Activated CD4-positive, alpha-beta T cell treated with anti-CD3 and anti-CD28 coated beads, Interleukin-2, amount 50 U/mL, for 16 hours (primary cell): Measurements from ENCODE around the gene EEPD1.
A peak's percentile ranks its signal among the peaks of the same experiment; 100 is the strongest.
"Not testable (repeated sequence)": the region's sequence is repeated elsewhere in the genome, so short reads cannot be mapped to it uniquely, and the experiment has no call there.

Experiments
- DNase-seq: peaks from one replicate; pipeline ENCODE4 v3.0.0-alpha.2; 2020

The EEPD1 gene

GRCh38 chr7:36152756-36153570, at the start of gene EEPD1:
Gene EEPD1, plus strand, starts transcription at chr7:36153254. Its CDS starts 1,071 bp downstream, at chr7:36154325.
- DNase-seq = peak; percentile 100

DNA sequence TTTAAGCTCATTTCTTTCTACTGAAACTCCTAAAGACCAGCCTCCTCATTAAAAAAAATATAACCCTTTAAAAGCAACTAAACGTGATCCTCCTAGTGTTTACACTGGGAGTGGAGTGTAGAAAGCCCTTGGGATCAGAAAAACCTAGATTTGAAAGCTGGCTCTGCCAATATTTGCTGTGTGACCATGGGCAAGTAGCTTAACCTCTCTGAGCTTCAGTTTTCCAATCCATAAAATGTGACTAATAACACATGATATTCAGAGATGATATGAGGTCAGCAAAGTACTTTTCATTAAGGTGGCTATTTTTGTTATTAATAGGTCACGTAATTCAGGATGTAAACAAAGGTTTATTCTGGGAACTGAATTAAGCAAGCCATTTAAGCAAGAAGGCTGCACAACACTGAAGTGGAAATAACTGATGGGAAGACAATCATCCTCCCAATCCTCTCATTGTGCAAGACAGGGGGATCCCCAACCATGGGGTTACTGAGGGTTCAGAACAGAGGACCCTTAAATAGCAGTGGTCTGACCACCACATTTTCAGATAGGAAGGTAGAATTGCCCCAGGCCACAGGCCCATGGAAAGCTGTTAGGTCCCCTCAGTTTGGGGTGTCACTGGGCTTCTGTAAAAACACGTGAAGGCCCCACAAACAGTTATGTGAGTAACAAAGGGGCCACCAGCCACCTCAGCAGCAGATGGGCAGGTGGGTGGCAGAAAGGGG, 49.1 kb upstream of the EEPD1 start:
- DNase-seq = no peak

- DNase-seq = not testable (repeated sequence)
These were observed 45.8 kb upstream of the EEPD1 start for GRCh38 chr7:36106972-36107908.

DNA sequence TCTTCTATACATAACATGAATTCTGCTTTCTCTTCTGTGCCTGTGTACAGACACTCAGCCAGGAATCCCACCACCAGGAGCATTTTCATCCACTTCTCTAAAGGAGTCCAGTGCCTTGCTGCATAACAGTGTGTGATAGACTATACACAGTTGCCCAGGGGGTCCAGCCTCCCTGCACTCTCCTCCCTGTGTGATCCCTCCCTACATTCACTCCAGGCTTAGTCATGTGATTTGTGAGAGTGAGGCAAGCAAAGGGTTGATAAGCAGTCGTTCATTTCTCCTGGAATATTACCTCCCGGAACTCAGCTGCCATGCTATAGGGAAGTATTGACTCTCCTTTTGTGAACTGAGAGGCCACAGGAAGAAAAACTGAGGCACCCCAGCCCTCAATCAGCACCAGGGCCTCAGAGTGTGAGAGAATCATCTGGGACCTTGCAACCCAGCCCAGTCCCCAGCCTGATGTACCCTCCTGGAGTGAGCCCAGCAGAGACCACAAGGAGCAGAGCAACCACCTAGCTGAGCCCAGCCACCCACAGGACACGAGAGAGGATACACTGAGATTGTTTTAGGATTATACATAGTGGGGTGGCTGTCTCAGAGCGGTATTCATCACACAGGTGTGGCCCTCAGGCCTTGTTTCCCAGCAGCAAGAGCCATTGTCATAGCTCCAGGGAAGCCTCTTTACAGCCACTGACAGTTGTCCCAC, 45.0 kb upstream of the EEPD1 start:
- DNase-seq = no peak

- DNase-seq = no peak
These were observed 43.9 kb upstream of the EEPD1 start for GRCh38 chr7:36109013-36109627.

- DNase-seq = no peak
These were observed 42.5 kb upstream of the EEPD1 start for GRCh38 chr7:36110584-36110983.

GRCh38 chr7:36112969-36113368, 40.1 kb upstream of the EEPD1 start:
- no peak for DNase-seq

DNA sequence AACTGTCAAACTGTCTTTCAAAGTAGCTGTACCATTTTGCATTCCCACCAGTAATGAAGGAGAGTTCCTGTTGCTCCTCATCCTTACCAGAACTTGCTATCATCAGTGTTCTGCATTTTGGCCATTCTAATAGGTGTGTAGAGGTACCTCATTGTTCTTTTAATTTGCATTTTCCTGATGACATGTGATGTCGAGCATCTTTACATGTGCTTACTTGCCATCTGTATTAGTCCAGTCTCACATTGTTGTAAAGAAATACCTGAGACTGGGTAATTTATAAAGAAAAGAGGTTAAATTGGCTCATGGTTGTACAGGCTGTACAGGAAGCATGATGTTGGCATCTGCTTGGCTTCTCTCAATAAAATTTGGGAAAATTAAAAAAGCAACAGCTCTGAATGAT, 38.7 kb upstream of the EEPD1 start:
- no peak for DNase-seq

GRCh38 chr7:36115448-36116321, 37.4 kb upstream of the EEPD1 start:
- peak; percentile 97 for DNase-seq

- DNase-seq = peak; percentile 41
These were observed 36.5 kb upstream of the EEPD1 start for GRCh38 chr7:36116347-36117202.

GRCh38 chr7:36117203-36117840, 35.7 kb upstream of the EEPD1 start:
- no peak for DNase-seq

GRCh38 chr7:36118344-36118743, 34.7 kb upstream of the EEPD1 start:
- DNase-seq = no peak

DNA sequence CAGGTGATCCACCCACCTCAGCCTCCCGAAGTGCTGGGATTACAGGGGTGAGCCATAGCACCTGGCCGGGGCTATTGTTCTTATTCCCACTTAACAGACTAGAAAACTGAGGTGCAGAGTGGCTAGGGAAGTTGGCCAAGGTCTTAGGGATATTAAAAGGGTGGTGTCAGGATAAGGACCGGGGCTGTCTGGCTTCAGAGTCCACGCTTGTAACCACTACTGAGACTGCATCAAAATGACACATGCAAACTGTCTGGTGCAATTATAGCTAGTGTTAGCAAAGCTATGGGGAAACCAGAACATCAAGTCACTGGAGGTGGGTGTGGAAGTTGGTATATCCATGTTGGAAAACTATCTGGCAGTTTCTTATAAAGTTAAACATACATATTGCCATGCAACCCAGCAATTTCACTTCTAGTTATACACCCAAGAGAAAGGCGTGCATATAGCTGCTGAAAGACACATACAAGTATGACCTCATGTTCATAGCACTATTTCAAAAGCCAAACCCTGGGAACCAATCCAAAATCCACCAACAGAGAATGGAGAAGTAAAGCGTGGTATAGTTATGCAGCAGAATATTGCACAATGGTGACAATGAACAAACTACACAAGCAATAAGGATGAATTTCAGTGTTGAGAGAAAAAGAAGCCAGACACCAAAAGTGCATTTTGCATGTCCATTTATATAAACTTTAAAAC, 33.9 kb upstream of the EEPD1 start:
- no peak for DNase-seq

GRCh38 chr7:36119983-36120646, 32.9 kb upstream of the EEPD1 start:
- DNase-seq = not testable (repeated sequence)

GRCh38 chr7:36125630-36126029, 27.4 kb upstream of the EEPD1 start:
- DNase-seq = not testable (repeated sequence)

GRCh38 chr7:36127075-36127740, 25.8 kb upstream of the EEPD1 start:
- no peak for DNase-seq

DNA sequence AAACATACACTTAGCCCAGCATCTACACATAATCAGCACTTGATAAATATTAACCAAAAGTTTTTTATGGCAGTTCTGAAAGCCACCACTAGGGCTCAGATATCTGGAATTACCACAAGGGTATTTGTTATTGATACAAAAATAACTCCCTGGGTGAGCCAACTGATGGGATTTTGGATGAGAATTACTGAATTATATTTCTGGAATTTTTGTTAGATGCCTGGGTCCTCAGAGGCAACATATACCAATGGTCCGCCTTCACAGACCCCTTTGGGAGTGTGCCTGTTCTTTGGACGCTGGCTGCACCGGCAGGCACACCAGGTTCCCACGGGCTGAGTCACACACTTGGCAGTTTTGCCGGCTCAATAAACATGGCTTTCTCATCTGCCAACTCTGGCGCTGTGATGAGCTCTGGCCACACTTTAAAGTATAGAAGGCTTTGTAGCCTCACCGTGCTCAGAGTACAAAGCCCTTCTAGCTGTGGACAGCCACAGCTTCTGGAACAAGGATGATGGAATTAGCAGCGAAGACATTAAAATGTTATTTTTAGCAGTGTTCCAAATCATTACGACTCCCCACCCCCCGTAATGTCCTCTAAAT, 24.5 kb upstream of the EEPD1 start:
- DNase-seq = no peak
